SU-DHL-6 (cell line): ENCODE measurements around the gene ATP5IF1.

Experiments
- H2AFZ ChIP-seq: fragments of 200-600 bp; sonication (generic); 2 replicates; pipeline ENCODE4 v1.6.1; 2014; ENCODE audit warnings: low read depth, mild to moderate bottlenecking, moderate library complexity, mixed read lengths, antibody characterized with exemption, low read length; ENCODE audit not compliant: severe bottlenecking
- H3F3A ChIP-seq: fragments of 200-600 bp; shearing (Covaris generic); 2 replicates; pipeline ENCODE4 v1.6.0; 2016; ENCODE audit warnings: antibody characterized with exemption, mild to moderate bottlenecking; ENCODE audit not compliant: insufficient read depth
- H3K27ac ChIP-seq: fragments of 200-600 bp; sonication (generic); 2 replicates; pipeline ENCODE4 v1.5.1; 2016; ENCODE audit warnings: low read depth, mild to moderate bottlenecking, low read length, moderate library complexity, mixed read lengths
- H3K27me3 ChIP-seq: fragments of 200-600 bp; sonication (generic), shearing (Covaris generic); 2 replicates; pipeline ENCODE4 v1.6.0; 2014; ENCODE audit warnings: mild to moderate bottlenecking, low read length
- H3K36me3 ChIP-seq: fragments of 200-600 bp; sonication (generic); 2 replicates; pipeline ENCODE4 v1.6.1; 2014; ENCODE audit warnings: mild to moderate bottlenecking, low read length, mixed read lengths
- H3K4me2 ChIP-seq: fragments of 300-600, 200-600 bp; shearing (Covaris generic), sonication (generic); 2 replicates; pipeline ENCODE4 v1.6.0; 2014; ENCODE audit warnings: low read length, low read depth, mild to moderate bottlenecking; ENCODE audit not compliant: poor library complexity, severe bottlenecking
- H3K4me3 ChIP-seq: fragments of 200-600 bp; sonication (generic); 2 replicates; pipeline ENCODE4 v1.5.1; 2014; ENCODE audit warnings: antibody characterized with exemption, low read length, mild to moderate bottlenecking, mixed read lengths; ENCODE audit not compliant: insufficient read depth, poor library complexity, severe bottlenecking
- H3K79me2 ChIP-seq: fragments of 200-600 bp; sonication (generic); 2 replicates; pipeline ENCODE4 v1.6.1; 2014; ENCODE audit warnings: mild to moderate bottlenecking, low read length, moderate library complexity; ENCODE audit not compliant: insufficient read depth
- H3K9ac ChIP-seq: fragments of 200-600 bp; sonication (generic); 2 replicates; pipeline ENCODE4 v1.7.0; 2014; ENCODE audit warnings: mild to moderate bottlenecking, low read length
- H3K9me2 ChIP-seq: fragments of 200-600 bp; sonication (generic); replicated peaks from 2 replicates; pipeline ENCODE4 v1.6.1; 2014; ENCODE audit warnings: low read length; ENCODE audit not compliant: insufficient read depth
- H3K9me3 ChIP-seq: fragments of 200-600 bp; sonication (generic); 2 replicates; pipeline ENCODE4 v1.6.1; 2014; ENCODE audit warnings: low read length, mixed read lengths; ENCODE audit not compliant: insufficient read depth
- H4K20me1 ChIP-seq: fragments of 200-600 bp; sonication (generic); 2 replicates; pipeline ENCODE4 v1.6.1; 2014; ENCODE audit warnings: low read depth, mild to moderate bottlenecking, antibody characterized with exemption, low read length, moderate library complexity, mixed read lengths
- CTCF ChIP-seq: fragments of 200-600 bp; sonication (generic); IDR thresholded peaks from one replicate; pipeline ENCODE4 v1.5.1; 2017; ENCODE audit warnings: antibody characterized with exemption, mild to moderate bottlenecking, low read length, moderate library complexity; ENCODE audit not compliant: insufficient read depth, poor library complexity, severe bottlenecking
- EZH2phosphoT487 ChIP-seq: fragments of 200-600 bp; sonication (generic), shearing (Covaris generic); conservative IDR thresholded peaks from 2 replicates; pipeline ENCODE4 v1.6.1; 2018; ENCODE audit warnings: mild to moderate bottlenecking, antibody characterized with exemption, low read length, moderate library complexity, mixed read lengths

Gene ATP5IF1

DNA sequence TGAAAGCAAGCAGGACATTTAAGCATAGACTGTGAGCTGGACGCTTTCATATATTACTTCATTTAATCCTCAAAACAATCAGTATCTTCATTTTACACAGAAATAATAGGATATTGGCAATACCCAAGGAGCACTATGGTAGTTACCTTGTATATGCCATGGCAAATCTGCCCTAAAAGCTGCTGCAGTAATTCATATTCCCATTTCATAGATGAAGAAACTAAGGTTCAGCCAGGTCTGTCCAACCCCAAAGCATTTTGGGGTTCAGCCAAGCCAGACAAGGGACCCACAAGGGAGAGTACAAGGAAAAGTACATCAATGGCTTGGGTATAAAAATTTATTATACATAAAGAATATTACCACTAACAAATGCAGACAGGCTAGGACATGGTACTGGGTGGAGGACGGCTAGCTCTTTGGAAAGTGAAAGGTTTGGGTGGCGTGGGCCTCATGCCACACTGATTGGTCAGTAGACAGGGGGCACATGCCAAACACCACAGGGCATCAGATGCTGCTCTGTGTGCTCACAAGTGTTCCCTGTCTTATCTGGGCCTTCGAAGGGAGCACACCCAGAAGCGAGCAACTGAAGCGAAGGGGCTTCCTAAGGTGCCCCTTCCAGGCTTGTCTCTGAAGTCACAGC, 35.6 kb upstream of the ATP5IF1 start:
- no peak overlapping the region for H2AFZ ChIP-seq
- no peaks in the 10 kb centered on the region for H3K79me2 ChIP-seq
- H4K20me1 ChIP-seq: no peaks in the 10 kb centered on the region
- no peaks in the 10 kb centered on the region for H3K27me3 ChIP-seq
- H3K36me3 ChIP-seq: peaks cover 17% of the 10 kb centered on the region
- no peaks in the 10 kb centered on the region for H3K9me2 ChIP-seq
- 0 out of 2 replicates have a peak, but pooled peaks cover 2% of the 10 kb centered on the region for H3F3A ChIP-seq
- H3K4me2 ChIP-seq: no peak overlapping the region
- H3K27ac ChIP-seq: no peak overlapping the region
- TF ChIP-seq CTCF (no peak), EZH2phosphoT487 (no peak)
- no peak overlapping the region for H3K4me3 ChIP-seq
- no peaks in the 10 kb centered on the region for H3K9me3 ChIP-seq
- no peak overlapping the region for H3K9ac ChIP-seq

DNA sequence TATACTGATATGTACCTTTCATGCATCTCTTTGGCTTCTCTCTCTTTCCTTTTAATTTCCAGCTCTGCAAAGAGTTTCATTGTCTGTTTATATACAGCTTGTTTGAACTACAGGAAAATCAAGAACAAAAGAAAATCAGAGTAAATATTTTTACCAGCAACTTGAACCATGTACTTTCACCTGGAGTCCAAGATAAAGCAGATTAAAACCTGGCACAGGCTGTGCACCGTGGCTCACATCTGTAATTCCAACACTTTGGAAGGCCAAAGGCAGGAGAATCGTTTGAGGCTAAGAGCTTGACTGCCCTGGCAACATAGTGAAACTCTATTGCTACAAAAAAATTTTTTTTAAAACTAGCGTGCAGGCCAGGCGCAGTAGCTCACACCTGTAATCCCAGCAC, 30.7 kb upstream of the ATP5IF1 start:
- no peak overlapping the region for H3K27ac ChIP-seq
- H2AFZ ChIP-seq: no peak overlapping the region
- peaks cover 14% of the 10 kb centered on the region; the same call in 1 of the 2 replicates for H3K79me2 ChIP-seq
- no peaks in the 10 kb centered on the region for H3K9me3 ChIP-seq
- no peaks in the 10 kb centered on the region for H3K9me2 ChIP-seq
- no peak for TF ChIP-seq CTCF
- no peak for TF ChIP-seq EZH2phosphoT487
- no peaks in the 10 kb centered on the region for H4K20me1 ChIP-seq
- no peaks in the 10 kb centered on the region for H3K27me3 ChIP-seq
- peaks cover 19% of the 10 kb centered on the region; the same call in 1 of the 2 replicates for H3F3A ChIP-seq
- no peak overlapping the region for H3K9ac ChIP-seq
- H3K36me3 ChIP-seq: peaks cover 25% of the 10 kb centered on the region
- no peak overlapping the region for H3K4me2 ChIP-seq
- H3K4me3 ChIP-seq: no peak overlapping the region

GRCh38 chr1:28208818-28209441, 27.0 kb upstream of the ATP5IF1 start:
- Histone ChIP-seq H3K9me2 (no peaks in the 10 kb centered on the region), H3K36me3 (peaks cover 37% of the 10 kb centered on the region), H3K27me3 (no peaks in the 10 kb centered on the region)

More at GRCh38 chr1:28208818-28209441, 27.0 kb upstream of the ATP5IF1 start:
- Histone ChIP-seq H3K9me3 (no peaks in the 10 kb centered on the region), H3K4me2 (no peak overlapping the region), H3K4me3 (no peak overlapping the region), H3K27ac (peak overlapping the region; percentile 22), H3F3A (peaks cover 41% of the 10 kb centered on the region), H2AFZ (no peak overlapping the region), H4K20me1 (0 out of 2 replicates have a peak, but pooled peaks cover 5% of the 10 kb centered on the region), H3K9ac (no peak overlapping the region), H3K79me2 (peaks cover 34% of the 10 kb centered on the region)
- TF ChIP-seq CTCF (peak; percentile 82), EZH2phosphoT487 (no peak)
